HEK293T (cell line): ENCODE data around the gene XG.
"Not testable (repeated sequence)": the region's sequence is repeated elsewhere in the genome, so short reads cannot be mapped to it uniquely, and the experiment has no call there.

Experiments
- BHLHE40 ChIP-seq: fragments of 450-650 bp; IDR thresholded peaks from 2 replicates; pipeline ENCODE4 v1.6.1; 2016; ENCODE audit warnings: mild to moderate bottlenecking, moderate library complexity, borderline replicate concordance
- CTBP1 ChIP-seq: fragments of 450-650 bp; IDR thresholded peaks from 2 replicates; pipeline ENCODE4 v1.6.1; 2016; ENCODE audit warnings: borderline replicate concordance
- ELF4 ChIP-seq: fragments of 450-650 bp; IDR thresholded peaks from 2 replicates; pipeline ENCODE4 v1.6.1; 2017; ENCODE audit warnings: antibody characterized with exemption
- FOXA1 ChIP-seq: fragments of 450-650 bp; IDR thresholded peaks from 2 replicates; pipeline ENCODE4 v1.6.1; 2016; ENCODE audit warnings: mild to moderate bottlenecking
- FOXM1 ChIP-seq: fragments of 450-650 bp; IDR thresholded peaks from 2 replicates; pipeline ENCODE4 v1.6.1; 2017; ENCODE audit warnings: mild to moderate bottlenecking, borderline replicate concordance
- LEF1 ChIP-seq: fragments of 450-650 bp; IDR thresholded peaks from 2 replicates; pipeline ENCODE4 v1.6.1; 2017; ENCODE audit warnings: mild to moderate bottlenecking, borderline replicate concordance
- NFRKB ChIP-seq: fragments of 450-650 bp; IDR thresholded peaks from 2 replicates; pipeline ENCODE4 v1.6.1; 2016; ENCODE audit warnings: mild to moderate bottlenecking, moderate library complexity
- TARDBP ChIP-seq: fragments of 450-650 bp; IDR thresholded peaks from 2 replicates; pipeline ENCODE4 v1.6.1; 2016

- TF ChIP-seq FOXA1, LEF1, CTBP1, TARDBP, FOXM1, NFRKB, ELF4, BHLHE40: not testable (repeated sequence)
Measured at GRCh38 chrX:2802376-2803090, 50.7 kb downstream of the XG start.
